HG03565 (cell line): ENCODE measurements around the gene DNAJC3.
"Not testable (repeated sequence)": the region's sequence is repeated elsewhere in the genome, so short reads cannot be mapped to it uniquely, and the experiment has no call there.

Experiments
- ATAC-seq: cut with Tn5 transposase; IDR thresholded peaks from one replicate; pipeline ENCODE4 v1.9.1; 2021; ENCODE audit warnings: mild to moderate bottlenecking, moderate library complexity; ENCODE audit not compliant: unreplicated experiment

DNAJC3 gene

GRCh38 chr13:95713651-95714050, 36.7 kb downstream of the DNAJC3 start:
- no peak for ATAC-seq

DNA sequence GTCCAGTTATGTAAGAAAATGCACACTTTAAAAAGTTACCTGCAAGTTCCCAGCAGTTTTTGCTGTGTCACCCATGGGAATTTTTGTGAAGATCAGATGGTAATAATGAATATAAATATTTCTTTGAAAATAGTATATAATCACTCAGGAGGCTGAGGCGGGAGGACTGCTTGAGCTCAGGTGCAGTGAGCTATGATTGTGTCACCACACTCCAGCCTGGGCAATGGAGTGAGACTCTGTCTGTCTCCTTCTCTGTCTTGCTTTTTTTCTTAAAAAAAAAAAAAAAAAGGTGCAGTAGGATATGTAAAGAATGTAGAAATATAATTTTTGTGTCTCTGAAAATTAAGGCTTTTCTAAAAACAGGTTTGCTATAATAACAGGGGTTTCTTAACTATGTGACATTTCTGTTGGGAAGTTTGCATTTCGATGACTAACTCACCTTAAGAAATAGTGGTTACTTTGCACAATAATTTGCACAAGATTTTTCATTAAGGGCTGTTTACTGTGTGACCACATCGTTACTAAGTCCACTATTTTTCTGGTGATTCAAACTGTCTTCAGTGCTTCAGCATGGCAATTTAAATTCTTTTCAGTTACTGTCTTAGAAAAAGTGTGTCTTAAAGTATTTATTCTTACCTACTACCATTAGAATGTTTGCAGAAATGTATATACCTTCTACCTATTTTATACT, 37.3 kb downstream of the DNAJC3 start:
- ATAC-seq, result no peak

DNA sequence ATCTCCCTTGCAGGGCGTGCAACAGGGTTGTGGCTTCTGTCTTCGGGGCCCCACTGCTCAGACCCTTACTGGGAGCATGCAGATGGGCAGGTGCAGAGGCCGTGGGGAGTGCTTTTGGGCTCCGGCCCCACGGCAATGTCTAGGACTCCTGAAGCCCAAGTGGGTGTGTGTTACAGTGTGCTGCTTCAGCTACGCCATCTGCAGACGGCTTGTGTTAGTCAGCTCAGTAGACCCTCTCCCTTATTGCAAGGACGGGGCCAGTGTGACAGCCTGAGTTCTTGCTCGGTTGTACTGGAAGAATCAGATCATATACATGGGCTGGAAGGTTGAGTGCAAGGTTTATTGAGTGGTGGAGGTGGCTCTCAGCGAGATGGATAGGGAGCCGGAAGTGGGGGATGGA, 39.3 kb downstream of the DNAJC3 start:
- ATAC-seq, result no peak

- ATAC-seq, result no peak
These were observed 45.3 kb downstream of the DNAJC3 start for GRCh38 chr13:95722241-95722640.

- no peak for ATAC-seq
These were observed 46.5 kb downstream of the DNAJC3 start for GRCh38 chr13:95723438-95723837.

DNA sequence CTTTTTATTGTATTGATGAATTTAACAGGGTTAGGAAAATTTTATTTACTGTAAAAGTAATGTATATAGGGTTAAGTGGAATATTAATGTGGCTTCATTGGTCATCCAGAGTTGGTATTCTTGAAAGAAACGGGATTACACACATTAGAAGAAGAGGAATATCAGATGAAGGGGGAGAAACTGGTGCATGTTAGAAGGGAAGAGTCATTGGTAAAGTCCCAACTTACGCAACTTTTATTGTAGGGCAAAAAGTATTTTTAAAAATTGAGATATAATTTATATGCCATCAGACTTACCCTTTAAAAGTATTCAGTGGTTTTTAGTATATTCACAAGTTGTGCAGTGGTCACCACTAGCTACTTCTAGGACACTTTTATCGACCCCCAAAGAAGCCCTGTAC, 47.3 kb downstream of the DNAJC3 start:
- no peak for ATAC-seq

- ATAC-seq, result no peak
These were observed 49.9 kb downstream of the DNAJC3 start for GRCh38 chr13:95726876-95727275.

- no peak for ATAC-seq
These were observed 52.0 kb downstream of the DNAJC3 start for GRCh38 chr13:95728957-95729356.

- no peak for ATAC-seq
These were observed 57.2 kb downstream of the DNAJC3 start for GRCh38 chr13:95734124-95734523.

DNA sequence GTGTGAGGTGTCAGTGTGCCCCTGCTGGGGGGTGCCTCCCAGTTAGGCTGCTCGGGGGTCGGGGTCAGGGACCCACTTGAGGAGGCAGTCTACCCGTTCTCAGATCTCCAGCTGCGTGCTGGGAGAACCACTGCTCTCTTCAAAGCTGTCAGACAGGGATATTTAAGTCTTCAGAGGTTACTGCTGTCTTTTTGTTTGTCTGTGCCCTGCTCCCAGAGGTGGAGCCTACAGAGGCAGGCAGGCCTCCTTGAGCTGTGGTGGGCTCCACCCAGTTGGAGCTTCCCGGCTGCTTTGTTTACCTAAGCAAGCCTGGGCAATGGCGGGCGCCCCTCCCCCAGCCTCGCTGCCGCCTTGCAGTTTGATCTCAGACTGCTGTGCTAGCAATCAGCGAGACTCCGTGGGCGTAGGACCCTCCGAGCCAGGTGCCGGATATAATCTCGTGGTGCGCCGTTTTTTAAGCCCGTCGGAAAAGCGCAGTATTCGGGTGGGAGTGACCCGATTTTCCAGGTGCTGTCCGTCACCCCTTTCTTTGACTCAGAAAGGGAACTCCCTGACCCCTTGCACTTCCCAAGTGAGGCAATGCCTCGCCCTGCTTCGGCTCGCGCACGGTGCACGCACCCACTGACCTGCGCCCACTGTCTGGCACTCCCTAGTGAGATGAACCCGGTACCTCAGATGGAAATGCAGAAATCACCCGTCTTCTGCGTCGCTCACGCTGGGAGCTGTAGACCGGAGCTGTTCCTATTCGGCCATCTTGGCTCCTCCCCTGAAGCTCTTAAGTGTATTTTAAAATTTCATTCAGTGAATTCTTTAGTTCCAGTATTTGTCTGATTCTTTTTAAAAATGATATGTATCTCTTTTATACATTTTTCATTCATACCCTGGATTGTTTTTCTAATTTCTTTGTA, 63.4 kb downstream of the DNAJC3 start:
- not testable (repeated sequence) for ATAC-seq

DNA sequence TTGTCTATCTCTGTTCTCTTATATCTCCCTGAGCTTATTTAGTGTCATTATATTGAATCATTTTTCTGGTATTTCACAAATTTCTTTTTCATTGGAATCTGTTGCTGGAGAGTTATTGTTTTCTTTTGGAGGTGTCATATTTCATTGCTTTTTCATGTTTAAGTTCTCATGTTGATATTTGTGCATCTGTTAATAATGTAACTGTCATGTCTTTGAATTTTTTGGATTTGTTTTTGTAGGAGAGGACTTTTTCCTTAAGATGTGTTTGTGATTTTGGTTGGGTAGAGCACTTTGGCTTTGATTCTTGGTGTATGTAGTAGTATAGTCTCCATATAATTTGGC, 64.0 kb downstream of the DNAJC3 start:
- ATAC-seq, result no peak

DNA sequence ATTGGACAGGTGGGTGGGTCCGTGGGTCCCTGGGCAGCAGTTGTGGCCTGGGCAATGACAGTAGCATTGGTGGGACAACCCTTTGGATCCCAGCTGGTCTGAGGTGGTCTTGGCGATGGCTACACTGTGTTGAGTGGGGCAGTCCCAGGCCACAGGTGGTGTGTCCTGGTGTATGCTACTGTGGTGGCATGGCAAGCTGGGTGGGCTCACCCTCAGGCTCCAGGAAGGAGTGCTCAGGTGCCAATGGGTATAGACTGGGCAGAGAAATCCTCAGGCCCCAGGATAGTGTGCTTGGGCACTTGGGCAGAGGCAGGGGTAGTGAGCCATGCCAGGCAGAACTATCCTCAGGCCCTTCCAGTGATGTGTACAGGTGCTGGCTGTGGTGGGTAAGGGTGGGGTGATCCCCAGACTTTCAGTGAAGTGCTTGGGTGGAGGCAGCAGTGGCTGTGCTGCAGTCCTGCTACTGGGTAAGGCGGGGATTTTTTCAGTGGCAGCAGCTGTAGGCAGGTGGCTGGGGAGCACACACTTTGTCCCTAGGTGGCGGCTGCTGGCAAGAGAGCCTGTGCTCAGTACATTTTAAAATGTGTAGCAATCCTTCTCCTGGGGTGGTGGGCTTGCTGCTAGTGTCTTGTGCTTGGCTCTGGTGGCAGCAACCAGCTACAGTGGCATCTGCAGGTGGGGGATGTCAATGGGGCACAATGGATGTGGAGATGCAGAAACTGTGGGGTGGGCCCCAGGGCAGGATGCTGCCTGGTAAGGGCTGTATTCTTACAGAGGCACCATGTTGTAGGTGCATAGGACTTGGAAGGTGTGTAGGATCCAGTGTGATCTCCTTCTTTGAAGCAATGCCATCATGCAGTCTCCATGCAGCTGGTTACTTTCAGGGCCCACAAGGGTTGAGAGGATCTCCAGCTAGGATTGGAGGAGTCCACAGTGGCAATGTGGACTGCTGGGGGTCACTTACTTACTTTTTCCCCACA, 64.9 kb downstream of the DNAJC3 start:
- ATAC-seq, result no peak

- no peak for ATAC-seq
These were observed 66.3 kb downstream of the DNAJC3 start for GRCh38 chr13:95743192-95743591.

GRCh38 chr13:95745289-95745688, 68.3 kb downstream of the DNAJC3 start:
- ATAC-seq, result no peak

GRCh38 chr13:95745752-95746151, 68.8 kb downstream of the DNAJC3 start:
- no peak for ATAC-seq

DNA sequence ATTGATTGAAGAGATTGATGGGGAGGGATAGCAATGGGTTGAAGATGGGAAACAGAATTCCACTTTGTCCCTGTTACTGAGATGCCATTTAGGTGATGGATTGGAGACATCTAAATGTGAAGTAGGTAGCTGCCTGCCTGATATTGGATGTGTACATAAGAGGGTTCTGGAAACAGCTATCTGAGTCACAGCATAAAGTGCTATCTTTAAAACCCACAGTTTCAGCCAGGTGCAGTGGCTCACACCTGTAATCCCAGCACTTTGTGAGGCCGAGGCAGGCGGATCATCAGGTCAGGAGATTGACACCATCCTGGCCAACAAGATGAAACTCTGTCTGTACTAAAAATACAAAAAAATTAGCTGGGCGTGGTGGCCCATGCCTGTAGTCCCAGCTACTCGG, 72.6 kb downstream of the DNAJC3 start:
- no peak for ATAC-seq

DNA sequence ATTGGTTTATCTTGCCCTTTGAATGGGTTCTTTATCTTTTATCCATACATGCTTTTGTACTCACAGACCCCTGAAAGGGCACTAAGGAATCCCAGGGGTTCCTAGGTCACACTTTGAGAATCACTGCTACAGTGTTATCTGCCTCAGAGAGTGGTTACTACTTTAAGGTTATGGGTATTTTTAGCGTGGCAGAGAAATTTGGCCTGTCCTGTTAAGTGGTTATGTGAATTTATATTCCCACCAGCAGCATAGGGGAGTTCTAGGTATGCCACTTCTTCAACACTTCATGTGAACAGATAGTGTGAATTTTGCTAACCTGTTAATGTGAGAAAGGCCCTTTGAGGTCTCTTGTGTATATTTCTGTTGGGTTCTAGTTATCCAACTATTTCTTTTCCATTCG, 75.7 kb downstream of the DNAJC3 start:
- ATAC-seq, result no peak

DNA sequence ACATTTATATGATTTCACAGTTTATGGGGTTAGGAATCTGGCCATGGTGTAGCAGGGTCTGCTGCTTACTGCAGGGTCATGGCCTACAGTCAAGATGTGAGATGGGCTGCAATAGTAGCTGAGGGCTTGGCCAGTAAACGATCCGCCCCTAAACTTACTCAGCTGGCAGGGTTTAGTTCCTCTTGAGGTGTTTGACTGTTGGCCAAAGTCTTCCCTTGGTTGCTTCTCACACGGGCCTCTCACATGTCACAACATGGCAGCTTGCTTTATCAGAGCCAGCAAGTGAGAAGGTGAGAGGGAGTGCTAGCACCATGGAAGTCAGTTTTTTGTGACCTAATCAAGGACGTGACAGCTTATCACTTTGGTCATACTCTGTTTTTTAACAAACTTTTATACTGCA, 77.1 kb downstream of the DNAJC3 start:
- ATAC-seq, result no peak

- ATAC-seq, result no peak
These were observed 79.1 kb downstream of the DNAJC3 start for GRCh38 chr13:95756072-95756471.

- ATAC-seq, result not testable (repeated sequence)
These were observed 85.7 kb downstream of the DNAJC3 start for GRCh38 chr13:95762626-95763025.

- ATAC-seq, result no peak
These were observed 86.7 kb downstream of the DNAJC3 start for GRCh38 chr13:95763601-95764000.
